ENCODE results near the gene FAM13B. TPM values are rescaled to one million over a fixed set of nuclear protein-coding genes. Genes with fewer than 3 reads are reported as not detected.
A peak's percentile ranks its signal among the peaks of the same experiment; 100 is the strongest.

Gene FAM13B
- total and polyA plus RNA-seq, 2 experiments from 2014 or later: 8.1 to 22.7 TPM

DNA sequence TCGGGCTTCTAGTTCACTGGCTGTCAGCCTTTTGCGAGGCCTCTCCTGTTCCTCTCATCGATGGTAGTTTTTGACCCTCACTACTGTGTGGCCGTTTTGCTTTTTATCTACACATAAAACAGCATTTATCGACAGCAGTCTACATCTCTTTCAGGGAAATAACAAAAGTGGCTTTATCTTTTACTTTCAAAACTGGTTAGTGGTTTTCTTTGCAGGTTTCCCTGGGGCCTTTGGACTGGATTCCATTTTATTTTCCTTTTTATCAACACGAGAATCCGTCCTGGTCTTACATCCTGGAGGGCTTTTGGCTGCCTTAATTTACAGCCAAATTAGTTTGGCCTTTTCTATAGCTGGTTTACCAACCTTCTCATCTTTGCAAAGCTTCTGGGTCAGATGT, 144.4 kb downstream of the FAM13B start:
- DNase-seq (ENCODE audit: low spot score): no peak
- H3K4me2 ChIP-seq: peak overlapping the region; percentile 70
- no peaks in the 10 kb centered on the region for H4K20me1 ChIP-seq (ENCODE audit: insufficient read depth, poor library complexity, severe bottlenecking)
- H3K4me3 ChIP-seq: no peak overlapping the region
- no peaks in the 10 kb centered on the region for H3K36me3 ChIP-seq (replicated peaks; ENCODE audit: insufficient read depth, low read depth)
- peak overlapping the region; percentile 67 for H2AFZ ChIP-seq
- 79% methylated on average over 7 of the region's 7 CpGs for WGBS (ENCODE audit: low lambda C conversion rate, missing lambda C conversion rate)
- H3K9me3 ChIP-seq (ENCODE audit: low read depth): no peaks in the 10 kb centered on the region
- TF ChIP-seq, protein P1, sequence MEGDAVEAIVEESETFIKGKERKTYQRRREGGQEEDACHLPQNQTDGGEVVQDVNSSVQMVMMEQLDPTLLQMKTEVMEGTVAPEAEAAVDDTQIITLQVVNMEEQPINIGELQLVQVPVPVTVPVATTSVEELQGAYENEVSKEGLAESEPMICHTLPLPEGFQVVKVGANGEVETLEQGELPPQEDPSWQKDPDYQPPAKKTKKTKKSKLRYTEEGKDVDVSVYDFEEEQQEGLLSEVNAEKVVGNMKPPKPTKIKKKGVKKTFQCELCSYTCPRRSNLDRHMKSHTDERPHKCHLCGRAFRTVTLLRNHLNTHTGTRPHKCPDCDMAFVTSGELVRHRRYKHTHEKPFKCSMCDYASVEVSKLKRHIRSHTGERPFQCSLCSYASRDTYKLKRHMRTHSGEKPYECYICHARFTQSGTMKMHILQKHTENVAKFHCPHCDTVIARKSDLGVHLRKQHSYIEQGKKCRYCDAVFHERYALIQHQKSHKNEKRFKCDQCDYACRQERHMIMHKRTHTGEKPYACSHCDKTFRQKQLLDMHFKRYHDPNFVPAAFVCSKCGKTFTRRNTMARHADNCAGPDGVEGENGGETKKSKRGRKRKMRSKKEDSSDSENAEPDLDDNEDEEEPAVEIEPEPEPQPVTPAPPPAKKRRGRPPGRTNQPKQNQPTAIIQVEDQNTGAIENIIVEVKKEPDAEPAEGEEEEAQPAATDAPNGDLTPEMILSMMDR (IDR thresholded peaks at IDR 0.05; ENCODE audit: poor library complexity): no peak
- TF ChIP-seq EZH2phosphoT487 (IDR thresholded peaks at IDR 0.05; ENCODE audit: low read depth, severe bottlenecking, unreplicated experiment): no peak
- no peak for TF ChIP-seq EZH2 (IDR thresholded peaks at IDR 0.05; ENCODE audit: borderline replicate concordance)
- H3K27ac ChIP-seq: no peak overlapping the region
- H3K9me2 ChIP-seq (replicated peaks; ENCODE audit: insufficient read depth): no peaks in the 10 kb centered on the region
- H3K79me2 ChIP-seq: no peaks in the 10 kb centered on the region
- no peaks in the 10 kb centered on the region for H3K27me3 ChIP-seq
- no peaks in the 10 kb centered on the region for H3K4me1 ChIP-seq (ENCODE audit: insufficient read depth)

Small RNA genes within 50 kb of the gene (small RNA-seq; reads per million reads assigned to genes)
- gene RNU6-1148P: not detected

Other genes with a start within 250 kb of the FAM13B start
- gene MYOT, start 165.2 kb downstream of the FAM13B start, total RNA-seq: not detected in 2 replicates
- not detected in 2 replicates for gene MYOT, start 165.2 kb downstream of the FAM13B start, polyA plus RNA-seq
- not detected in 2 replicates for gene PKD2L2, start 143.6 kb downstream of the FAM13B start, total RNA-seq
- 0.09 and 0.11 TPM in 2 replicates for gene PKD2L2, start 143.6 kb downstream of the FAM13B start, polyA plus RNA-seq
- gene WNT8A, start 51.0 kb upstream of the FAM13B start, total RNA-seq: not detected in 2 replicates
- not detected in 2 replicates for gene WNT8A, start 51.0 kb upstream of the FAM13B start, polyA plus RNA-seq
- gene NME5, start 106.3 kb upstream of the FAM13B start, total RNA-seq: 2.2 and 2.3 TPM in 2 replicates
- gene NME5, start 106.3 kb upstream of the FAM13B start, polyA plus RNA-seq: 1.8 and 2.6 TPM in 2 replicates
- 39.2 and 50.9 TPM in 2 replicates for gene BRD8, start 145.6 kb upstream of the FAM13B start, total RNA-seq
- 50.7 and 53.0 TPM in 2 replicates for gene BRD8, start 145.6 kb upstream of the FAM13B start, polyA plus RNA-seq
- gene KIF20A, start 146.0 kb upstream of the FAM13B start, total RNA-seq: 12.0 and 12.3 TPM in 2 replicates
- gene KIF20A, start 146.0 kb upstream of the FAM13B start, polyA plus RNA-seq: 9.0 and 10.5 TPM in 2 replicates
- gene CDC23, start 180.2 kb upstream of the FAM13B start, total RNA-seq: 32.3 and 33.2 TPM in 2 replicates
- gene CDC23, start 180.2 kb upstream of the FAM13B start, polyA plus RNA-seq: 31.0 and 35.0 TPM in 2 replicates
- 1.6 and 2.2 TPM in 2 replicates for gene GFRA3, start 241.5 kb upstream of the FAM13B start, total RNA-seq
- gene GFRA3, start 241.5 kb upstream of the FAM13B start, polyA plus RNA-seq: 3.2 and 4.2 TPM in 2 replicates

Data from hepatocyte (in vitro differentiated cells).